Measurements from ENCODE around the gene FOXO6.

DNA sequence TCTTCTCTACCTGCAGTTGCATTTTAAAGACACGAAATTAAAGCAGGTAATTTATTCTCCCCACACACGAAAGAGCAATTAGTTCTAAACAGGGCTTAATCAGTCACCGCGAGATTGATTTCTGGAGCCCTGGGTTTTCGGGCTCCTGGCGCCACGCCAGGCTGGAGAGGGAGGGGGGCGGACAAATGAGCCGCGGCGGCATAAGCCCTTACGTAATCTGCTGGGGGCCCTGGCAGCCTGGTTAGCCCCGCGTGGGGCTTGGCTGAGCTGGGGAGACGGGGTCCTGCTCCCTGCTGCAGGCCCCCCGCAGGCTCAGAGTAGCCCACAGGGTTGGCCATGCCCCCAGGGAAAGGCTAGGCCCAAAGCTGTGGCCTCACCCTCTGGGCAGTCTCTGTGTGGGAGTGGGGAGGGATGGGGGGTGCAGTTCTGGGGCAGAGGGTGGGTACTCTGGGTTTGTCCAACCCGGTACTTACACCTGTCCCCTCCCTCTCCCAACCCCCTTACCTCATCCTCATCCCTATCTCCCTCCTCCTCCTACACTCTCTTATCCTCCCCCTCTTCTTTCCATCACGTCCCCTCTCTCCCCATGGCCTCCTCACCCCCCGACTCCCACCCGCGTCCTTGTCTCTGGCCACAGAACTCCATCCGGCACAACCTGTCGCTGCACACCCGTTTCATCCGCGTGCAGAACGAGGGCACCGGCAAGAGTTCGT, 19.9 kb downstream of the FOXO6 start:
- TF ChIP-seq EZH2 (IDR thresholded peaks at IDR 0.05; ENCODE audit: insufficient read depth, poor library complexity, severe bottlenecking) = no peak
- no peak for TF ChIP-seq EZH2phosphoT487 (IDR thresholded peaks at IDR 0.05; ENCODE audit: insufficient read depth, low read depth)
